Fibroblast of the aortic adventitia (primary cell): ENCODE measurements around the gene C2CD4D. TPM values are rescaled to one million over a fixed set of nuclear protein-coding genes. Genes with fewer than 3 reads are reported as not detected.
A peak's percentile ranks its signal among the peaks of the same experiment; 100 is the strongest.

Source experiments
- DNase-seq: peaks from one replicate; pipeline ENCODE4 v3.0.0-alpha.2; 2010; ENCODE audit warnings: low read depth
- H3K4me3 ChIP-seq: 2 replicates; pipeline ENCODE4 v1.5.1; 2011; ENCODE audit warnings: low read depth, mild to moderate bottlenecking, control low read depth, low read length, moderate library complexity
- total RNA-seq: library from RNA; depleted of rRNA; stranded (reverse); fragments of >200 nt; gene quantifications from 2 replicates; pipeline ENCODE4 v1.2.3, GENCODE V29; 2012; ENCODE audit warnings: low replicate concordance
- TF ChIP-seq, protein P1 (sequence below): IDR thresholded peaks from 2 replicates; pipeline ENCODE4 v1.5.1; 2011; ENCODE audit warnings: mild to moderate bottlenecking, low read length, control low read depth, inconsistent platforms; ENCODE audit not compliant: insufficient read depth

C2CD4D gene
- total RNA-seq, 1 donor = not detected

DNA sequence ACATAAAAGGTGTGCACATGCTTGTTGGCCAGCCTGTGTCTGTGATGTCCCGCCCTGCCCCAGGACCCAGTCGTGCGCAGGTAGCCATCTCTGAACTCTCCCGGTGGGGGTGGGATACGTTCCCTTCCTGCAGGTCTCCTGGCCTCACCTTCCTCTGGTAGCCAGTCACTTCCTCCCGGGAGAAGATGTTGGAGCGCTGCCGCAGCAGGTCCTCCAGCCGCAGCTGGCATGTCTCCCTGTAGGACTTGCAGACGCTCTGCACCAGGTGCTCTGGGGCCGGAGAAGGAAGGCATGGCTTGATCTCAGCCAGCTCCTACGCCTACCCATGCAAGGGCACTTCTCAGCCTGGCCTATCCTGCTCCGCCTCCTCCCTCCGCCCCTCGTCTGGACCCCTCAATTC is 25.2 kb downstream of the C2CD4D start:
- TF ChIP-seq, protein P1, sequence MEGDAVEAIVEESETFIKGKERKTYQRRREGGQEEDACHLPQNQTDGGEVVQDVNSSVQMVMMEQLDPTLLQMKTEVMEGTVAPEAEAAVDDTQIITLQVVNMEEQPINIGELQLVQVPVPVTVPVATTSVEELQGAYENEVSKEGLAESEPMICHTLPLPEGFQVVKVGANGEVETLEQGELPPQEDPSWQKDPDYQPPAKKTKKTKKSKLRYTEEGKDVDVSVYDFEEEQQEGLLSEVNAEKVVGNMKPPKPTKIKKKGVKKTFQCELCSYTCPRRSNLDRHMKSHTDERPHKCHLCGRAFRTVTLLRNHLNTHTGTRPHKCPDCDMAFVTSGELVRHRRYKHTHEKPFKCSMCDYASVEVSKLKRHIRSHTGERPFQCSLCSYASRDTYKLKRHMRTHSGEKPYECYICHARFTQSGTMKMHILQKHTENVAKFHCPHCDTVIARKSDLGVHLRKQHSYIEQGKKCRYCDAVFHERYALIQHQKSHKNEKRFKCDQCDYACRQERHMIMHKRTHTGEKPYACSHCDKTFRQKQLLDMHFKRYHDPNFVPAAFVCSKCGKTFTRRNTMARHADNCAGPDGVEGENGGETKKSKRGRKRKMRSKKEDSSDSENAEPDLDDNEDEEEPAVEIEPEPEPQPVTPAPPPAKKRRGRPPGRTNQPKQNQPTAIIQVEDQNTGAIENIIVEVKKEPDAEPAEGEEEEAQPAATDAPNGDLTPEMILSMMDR = no peak
- no peak overlapping the region for H3K4me3 ChIP-seq
- no peak for DNase-seq

DNA sequence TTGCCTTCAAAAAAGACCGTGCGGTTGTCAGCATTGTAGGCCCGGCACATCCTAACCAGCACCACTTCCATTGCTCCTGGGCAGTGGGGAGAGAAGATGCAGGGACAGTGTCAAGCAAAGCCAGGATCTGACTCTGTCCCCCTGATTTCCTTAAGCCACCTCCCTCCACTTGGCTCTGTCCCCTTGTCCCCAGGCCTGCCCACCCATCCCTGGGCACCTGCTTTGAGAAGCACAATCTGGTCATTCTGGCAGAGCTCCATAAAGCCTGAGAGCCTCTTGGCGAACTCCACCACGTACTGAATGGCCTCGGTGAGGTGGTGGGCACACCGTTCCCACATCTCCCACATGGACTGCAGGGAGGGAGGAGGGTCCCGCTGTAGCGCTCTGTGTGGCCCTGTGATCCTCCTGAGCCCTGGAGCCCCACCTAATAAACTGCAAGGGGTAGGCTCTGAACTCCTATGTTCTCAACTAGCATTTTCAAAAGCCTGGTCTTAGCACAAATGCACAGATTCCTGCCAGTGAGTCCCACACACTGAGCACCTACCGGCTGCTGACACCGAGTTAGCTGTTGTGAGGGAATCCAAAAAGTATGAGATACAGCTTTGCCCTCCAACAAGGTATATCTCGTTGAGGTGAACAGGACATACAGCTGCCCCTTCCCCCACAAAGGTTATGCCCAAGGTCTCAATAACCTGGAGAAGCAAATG is 26.2 kb downstream of the C2CD4D start:
- DNase-seq = no peak
- H3K4me3 ChIP-seq = no peak overlapping the region
- TF ChIP-seq, protein P1 = no peak

DNA sequence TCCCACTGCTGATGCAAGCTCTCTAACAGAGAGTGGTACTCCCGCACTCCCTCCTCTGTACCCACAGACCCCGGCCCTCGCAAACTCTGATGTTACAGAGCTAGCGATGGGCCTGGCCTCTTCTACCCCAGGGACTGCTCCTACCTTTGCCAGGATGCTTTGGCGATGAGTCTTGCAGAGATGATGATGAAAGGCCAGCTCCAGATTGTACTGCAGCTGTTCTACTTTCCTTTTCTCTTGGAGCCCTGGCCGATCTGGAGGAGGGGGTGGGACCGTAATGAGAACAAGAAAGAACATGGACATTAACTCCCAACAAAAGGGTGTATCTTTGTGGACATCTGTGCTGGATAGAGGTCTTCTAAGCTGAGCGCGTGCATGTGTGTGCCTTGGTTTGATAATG is 28.4 kb downstream of the C2CD4D start:
- peak; percentile 61 for DNase-seq
- H3K4me3 ChIP-seq = no peak overlapping the region
- TF ChIP-seq, protein P1 = no peak

DNA sequence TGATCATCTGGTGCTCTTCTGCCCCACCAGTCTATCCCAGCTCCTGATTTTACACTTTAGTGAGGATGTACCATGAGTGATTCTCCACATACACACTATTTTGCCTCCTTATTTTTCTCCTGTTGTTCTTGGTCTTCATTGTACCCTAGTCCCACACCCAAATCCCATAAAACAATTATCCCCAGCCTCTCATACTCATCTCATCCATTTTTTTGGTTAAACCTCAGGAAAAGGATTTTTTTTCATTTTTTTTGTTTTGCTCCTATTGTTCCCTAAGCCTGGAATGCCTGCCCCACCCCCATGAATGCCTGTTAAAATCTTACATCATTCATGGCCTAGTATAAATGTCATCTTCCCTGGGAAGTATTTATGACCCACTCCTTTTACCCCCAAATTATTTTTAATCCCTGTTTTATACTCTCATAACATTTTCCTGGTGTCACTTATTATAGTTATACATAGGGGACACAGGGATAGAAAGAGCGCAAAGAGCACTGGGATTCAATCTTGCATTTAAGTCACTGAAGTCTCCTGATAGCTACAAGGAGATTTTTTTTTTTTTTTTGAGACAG is 29.5 kb downstream of the C2CD4D start:
- TF ChIP-seq, protein P1 = no peak
- DNase-seq = peak; percentile 27
- H3K4me3 ChIP-seq = no peak overlapping the region

DNA sequence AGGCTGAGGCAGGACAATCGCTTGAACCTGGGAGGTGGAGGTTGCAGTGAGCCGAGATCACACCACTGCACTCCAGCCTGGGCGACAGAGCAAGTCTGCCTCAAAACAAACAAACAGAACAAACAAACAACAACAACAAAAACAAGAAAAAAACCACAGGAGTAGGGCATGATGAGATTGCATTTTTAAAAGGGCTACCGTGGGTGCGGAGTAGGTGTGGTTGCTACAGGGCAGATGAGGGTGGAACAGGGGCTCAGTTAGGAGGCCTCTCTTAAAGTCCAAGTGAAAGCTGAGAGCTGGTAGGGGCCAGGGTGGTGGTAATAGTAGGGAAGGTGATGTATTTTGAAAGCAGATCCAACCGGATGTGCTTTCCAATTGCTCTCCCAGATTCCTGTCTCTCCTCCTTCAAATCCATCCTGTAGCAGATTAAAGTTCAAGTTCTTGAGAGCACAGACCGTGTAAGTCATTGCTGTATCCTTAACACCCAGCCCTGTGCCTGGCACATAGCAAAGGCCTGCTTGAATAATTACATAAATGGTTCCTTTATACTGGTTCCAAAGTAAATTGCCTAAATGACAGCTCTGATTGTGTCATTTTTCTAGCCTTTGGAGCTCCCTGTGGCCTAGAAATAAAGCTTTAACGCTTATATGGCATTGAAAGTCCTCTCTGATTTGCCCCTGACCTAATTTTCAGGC is 30.2 kb downstream of the C2CD4D start:
- TF ChIP-seq, protein P1 = no peak
- no peak for DNase-seq
- H3K4me3 ChIP-seq = no peak overlapping the region

DNA sequence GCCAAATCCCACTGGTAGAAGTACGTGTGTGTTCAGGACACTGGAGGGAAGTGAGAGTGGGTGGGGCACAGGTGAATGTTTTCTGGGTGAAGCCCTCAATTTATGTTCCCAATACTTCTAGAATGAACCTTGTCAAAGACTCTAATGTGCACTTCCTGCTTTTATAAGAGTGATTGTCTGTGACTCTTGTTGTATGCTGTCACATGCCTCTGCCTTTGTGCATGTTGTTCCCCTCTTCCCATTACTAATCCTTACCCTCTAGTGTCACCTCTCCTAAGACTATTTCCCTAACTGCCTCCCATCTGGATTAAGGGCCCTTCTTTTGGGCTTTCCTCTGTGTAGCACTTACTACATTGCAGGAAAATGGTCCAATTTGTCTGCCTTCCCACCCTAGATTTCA is 31.9 kb downstream of the C2CD4D start:
- DNase-seq = no peak
- TF ChIP-seq, protein P1 = no peak
- H3K4me3 ChIP-seq = no peak overlapping the region
